HEK293 (cell line): Measurements from ENCODE around the gene THOP1.

ENCODE experiments used
- CTCF ChIA-PET: fragments of 350-600 bp; formaldehyde crosslinking; extraction: SDS; loops from one replicate; lab custom pipeline; 2021; ENCODE audit warnings: antibody characterized with exemption; lab: Yijun Ruan, JAX
- POLR2A ChIA-PET: fragments of 300-600 bp; formaldehyde crosslinking; extraction: SDS; loops from one replicate; lab custom pipeline; 2020; ENCODE audit warnings: antibody characterized with exemption, inconsistent platforms; lab: Yijun Ruan, JAX
- H3K27ac ChIP-seq: fragments of 200-500 bp; sonication (Bioruptor generic); 2 replicates; pipeline ENCODE4 v1.5.1; 2014; ENCODE audit warnings: low read depth, low read length, control low read depth, inconsistent platforms; ENCODE audit errors: extremely low read depth
- H3K36me3 ChIP-seq, 2 experiments: fragments of 200-500 bp in 1 of 2; sonication (Bioruptor generic) in 1 of 2; 1 replicate in 1 of 2; 2 replicates in 1 of 2; pipeline ENCODE4 v1.5.1; 2014 to 2017; ENCODE audit warnings: inconsistent platforms in 2 of 2, low read length in 2 of 2; ENCODE audit not compliant: control insufficient read depth in 2 of 2, insufficient read depth in 1 of 2
- H3K4me1 ChIP-seq: fragments of 200-500 bp; sonication (Bioruptor generic); 2 replicates; pipeline ENCODE4 v1.5.1; 2014; ENCODE audit warnings: mild to moderate bottlenecking, low read length, inconsistent platforms; ENCODE audit not compliant: control insufficient read depth, insufficient read depth
- H3K4me3 ChIP-seq: 2 replicates; pipeline ENCODE4 v1.5.1; 2011; ENCODE audit warnings: low read depth, mild to moderate bottlenecking, control low read depth, low read length, moderate library complexity
- H3K9me3 ChIP-seq: fragments of 200-500 bp; sonication (Bioruptor generic); 2 replicates; pipeline ENCODE4 v1.5.1; 2014; ENCODE audit warnings: low read depth, low read length, inconsistent platforms; ENCODE audit not compliant: control insufficient read depth, insufficient read depth
- BCL11B ChIP-seq: fragments of 450-650 bp; formaldehyde crosslinking; IDR thresholded peaks from 2 replicates; pipeline ENCODE4 v1.5.1; 2016; ENCODE audit warnings: low read depth, missing biosample characterization, missing genetic modification characterization
- KLF1 ChIP-seq: fragments of 450-650 bp; formaldehyde crosslinking; IDR thresholded peaks from 2 replicates; pipeline ENCODE4 v1.5.1; 2016; ENCODE audit warnings: missing biosample characterization, missing genetic modification characterization
- KLF7 ChIP-seq: fragments of 450-650 bp; formaldehyde crosslinking; IDR thresholded peaks from 2 replicates; pipeline ENCODE4 v1.5.1; 2016; ENCODE audit warnings: missing biosample characterization, missing genetic modification characterization, borderline replicate concordance
- MEIS1 ChIP-seq: sonication (generic); formaldehyde crosslinking; IDR thresholded peaks from 2 replicates; pipeline ENCODE4 v1.8.1; 2022; ENCODE audit warnings: missing genetic modification reagents, mild to moderate bottlenecking, borderline replicate concordance
- MZF1 ChIP-seq: fragments of 450-650 bp; formaldehyde crosslinking; IDR thresholded peaks from 2 replicates; pipeline ENCODE4 v1.5.1; 2017; ENCODE audit warnings: missing biosample characterization, missing genetic modification characterization, borderline replicate concordance
- OVOL3 ChIP-seq: fragments of 450-650 bp; formaldehyde crosslinking; IDR thresholded peaks from 2 replicates; pipeline ENCODE4 v1.5.1; 2016; ENCODE audit warnings: missing biosample characterization, missing genetic modification characterization
- TCF7L2 ChIP-seq: IDR thresholded peaks from 2 replicates; pipeline ENCODE4 v1.6.1; 2011; ENCODE audit warnings: low read depth, mild to moderate bottlenecking, inconsistent platforms, low read length, moderate library complexity, borderline replicate concordance
- TSHZ1 ChIP-seq: fragments of 450-650 bp; formaldehyde crosslinking; IDR thresholded peaks from 2 replicates; pipeline ENCODE4 v1.5.1; 2016; ENCODE audit warnings: missing biosample characterization, missing genetic modification characterization, borderline replicate concordance
- ZBTB1 ChIP-seq: fragments of 450-650 bp; formaldehyde crosslinking; IDR thresholded peaks from 2 replicates; pipeline ENCODE4 v1.5.1; 2016; ENCODE audit warnings: missing biosample characterization, missing genetic modification characterization
- ZBTB21 ChIP-seq: fragments of 450-650 bp; formaldehyde crosslinking; IDR thresholded peaks from 2 replicates; pipeline ENCODE4 v1.5.1; 2017; ENCODE audit warnings: missing biosample characterization, missing genetic modification characterization
- ZFP37 ChIP-seq: fragments of 450-650 bp; formaldehyde crosslinking; IDR thresholded peaks from 2 replicates; pipeline ENCODE4 v1.5.1; 2016; ENCODE audit warnings: missing biosample characterization, missing genetic modification characterization
- ZNF121 ChIP-seq: fragments of 450-650 bp; formaldehyde crosslinking; IDR thresholded peaks from 2 replicates; pipeline ENCODE4 v1.5.1; 2016; ENCODE audit warnings: missing biosample characterization, missing genetic modification characterization
- ZNF148 ChIP-seq: fragments of 450-650 bp; formaldehyde crosslinking; IDR thresholded peaks from 2 replicates; pipeline ENCODE4 v1.5.0; 2017; ENCODE audit warnings: missing biosample characterization, missing genetic modification characterization, borderline replicate concordance
- ZNF155 ChIP-seq: fragments of 450-650 bp; formaldehyde crosslinking; IDR thresholded peaks from 2 replicates; pipeline ENCODE4 v1.5.1; 2016; ENCODE audit warnings: missing biosample characterization, missing genetic modification characterization
- ZNF157 ChIP-seq: fragments of 450-650 bp; formaldehyde crosslinking; IDR thresholded peaks from 2 replicates; pipeline ENCODE4 v1.5.1; 2016; ENCODE audit warnings: missing biosample characterization, missing genetic modification characterization
- ZNF292 ChIP-seq: fragments of 450-650 bp; formaldehyde crosslinking; IDR thresholded peaks from 2 replicates; pipeline ENCODE4 v1.5.1; 2016; ENCODE audit warnings: low read depth, missing biosample characterization, missing genetic modification characterization, borderline replicate concordance
- ZNF311 ChIP-seq: fragments of 450-650 bp; formaldehyde crosslinking; IDR thresholded peaks from 2 replicates; pipeline ENCODE4 v1.5.1; 2017; ENCODE audit warnings: missing biosample characterization, missing genetic modification characterization, borderline replicate concordance
- ZNF37A ChIP-seq: fragments of 450-650 bp; IDR thresholded peaks from 2 replicates; pipeline ENCODE4 v1.5.1; 2018; ENCODE audit warnings: missing biosample characterization, missing genetic modification characterization
- ZNF404 ChIP-seq: fragments of 450-650 bp; formaldehyde crosslinking; IDR thresholded peaks from 2 replicates; pipeline ENCODE4 v1.5.1; 2017; ENCODE audit warnings: missing biosample characterization, missing genetic modification characterization
- ZNF416 ChIP-seq: fragments of 450-650 bp; formaldehyde crosslinking; IDR thresholded peaks from 2 replicates; pipeline ENCODE4 v1.5.1; 2016; ENCODE audit warnings: missing biosample characterization, missing genetic modification characterization
- ZNF423 ChIP-seq: fragments of 450-650 bp; formaldehyde crosslinking; IDR thresholded peaks from 2 replicates; pipeline ENCODE4 v1.5.1; 2016; ENCODE audit warnings: missing biosample characterization, missing genetic modification characterization
- ZNF548 ChIP-seq: fragments of 450-650 bp; formaldehyde crosslinking; IDR thresholded peaks from 2 replicates; pipeline ENCODE4 v1.5.1; 2016; ENCODE audit warnings: missing biosample characterization, missing genetic modification characterization
- ZNF549 ChIP-seq: fragments of 450-650 bp; IDR thresholded peaks from 2 replicates; pipeline ENCODE4 v1.5.1; 2018; ENCODE audit warnings: missing biosample characterization, missing genetic modification characterization, mild to moderate bottlenecking, inconsistent platforms, moderate library complexity
- ZNF610 ChIP-seq: fragments of 450-650 bp; formaldehyde crosslinking; IDR thresholded peaks from 2 replicates; pipeline ENCODE4 v1.5.1; 2016; ENCODE audit warnings: missing biosample characterization, missing genetic modification characterization, borderline replicate concordance
- ZNF658 ChIP-seq: fragments of 450-650 bp; formaldehyde crosslinking; IDR thresholded peaks from 2 replicates; pipeline ENCODE4; 2016; ENCODE audit warnings: missing biosample characterization, missing genetic modification characterization
- ZNF701 ChIP-seq: fragments of 450-650 bp; formaldehyde crosslinking; IDR thresholded peaks from 2 replicates; pipeline ENCODE4 v1.5.1; 2016; ENCODE audit warnings: missing biosample characterization, missing genetic modification characterization
- ZNF704 ChIP-seq: fragments of 450-650 bp; formaldehyde crosslinking; IDR thresholded peaks from 2 replicates; pipeline ENCODE4 v1.5.1; 2016; ENCODE audit warnings: missing biosample characterization, missing genetic modification characterization
- ZSCAN30 ChIP-seq: fragments of 450-650 bp; IDR thresholded peaks from 2 replicates; pipeline ENCODE4 v1.5.1; 2018; ENCODE audit warnings: missing biosample characterization, mild to moderate bottlenecking, missing genetic modification characterization, moderate library complexity
- ZSCAN4 ChIP-seq: fragments of 450-650 bp; formaldehyde crosslinking; IDR thresholded peaks from 2 replicates; pipeline ENCODE4 v1.5.1; 2017; ENCODE audit warnings: missing biosample characterization, missing genetic modification characterization

The THOP1 gene

GRCh38 chr19:2840794-2841791, 55.8 kb downstream of the THOP1 start, which contains the start of gene ZNF555:
TSS of gene ZNF555 (plus strand) at chr19:2841475. CDS start at chr19:2841573, 98 bp downstream.
- Histone ChIP-seq H3K4me1 (no peaks in the 10 kb centered on the region), H3K4me3 (peak within 1 kb of the TSS; percentile 93), H3K27ac (peak within 1 kb of the TSS; percentile 89), H3K9me3 (no peaks in the 10 kb centered on the region), H3K36me3 (peaks cover 0 to 16% of the 10 kb centered on the region in 2 experiments; a peak in 2 of 3 replicates)
- POLR2A ChIA-PET = interaction anchor here (0.5 to 1.6 kb wide), 10 partner anchors 10 to 369 kb away, joined by 3 to 7 read pairs (median 4); partner anchors contain the start of genes SGTA, THOP1, ZNF554 and ZNF57
- CTCF ChIA-PET = interaction anchor here (0.6 to 1.0 kb wide), 5 partner anchors 18 to 109 kb away, joined by 3 read pairs; no protein-coding TSS in a partner anchor
- TF ChIP-seq ZNF548 (tag by site-specific recombination) (no peak), ZNF423 (0 out of 2 replicates have a peak, but pooled peaks have one; percentile 12), KLF1 (tag by site-specific recombination) (peak; percentile 79; the same call in 1 of the 2 replicates), ZNF704 (tag by site-specific recombination) (no peak), ZNF658 (tag by site-specific recombination) (no peak), ZNF155 (tag by site-specific recombination) (no peak), ZNF610 (tag by site-specific recombination) (peak; percentile 76), ZBTB1 (tag by site-specific recombination) (no peak), ZNF121 (tag by site-specific recombination) (no peak), ZBTB21 (peak; percentile 93), ZNF416 (tag by site-specific recombination) (0 out of 2 replicates have a peak, but pooled peaks have one; percentile 37), ZFP37 (tag by site-specific recombination) (no peak), OVOL3 (tag by site-specific recombination) (peak; percentile 64), ZSCAN30 (tag by site-specific recombination) (peak; percentile 39), ZNF549 (tag by site-specific recombination) (no peak), ZNF292 (no peak), ZNF701 (tag by site-specific recombination) (no peak), MEIS1 (no peak), KLF7 (tag by site-specific recombination) (peak; percentile 47; the same call in 1 of the 2 replicates), ZNF311 (tag by site-specific recombination) (no peak), ZNF404 (tag by site-specific recombination) (no peak), ZNF148 (tag by site-specific recombination) (no peak), ZSCAN4 (tag by site-specific recombination) (peak; percentile 15; the same call in 1 of the 2 replicates), TSHZ1 (peak; percentile 90; the same call in 1 of the 2 replicates), ZNF157 (tag by site-specific recombination) (0 out of 2 replicates have a peak, but pooled peaks have one; percentile 40), ZNF37A (tag by site-specific recombination) (no peak), TCF7L2 (no peak), MZF1 (tag by site-specific recombination) (peak; percentile 33; the same call in 1 of the 2 replicates), BCL11B (tag by site-specific recombination) (peak; percentile 90)
